Ovary (tissue), 3 donors: ENCODE results near the gene TPO.

Source experiments
- CTCF ChIP-seq, 3 donors: fragments of 450-650 bp in 2 of 3; fragments of 200-600 bp in 1 of 3; IDR thresholded peaks; one replicate each; pipeline versions ENCODE4 v1.5.1 to v1.8.0; 2016 to 2022; ENCODE audit warnings: antibody characterized with exemption in 3 of 3, mild to moderate bottlenecking in 1 of 3
- POLR2A ChIP-seq: fragments of 450-650 bp; IDR thresholded peaks from one replicate; pipeline ENCODE4 v1.6.1; 2017; ENCODE audit warnings: antibody characterized with exemption, mild to moderate bottlenecking, moderate library complexity
- donor health status: DM: no; HTN: no; CAD: no.

- TF ChIP-seq CTCF (IDR thresholded peaks at IDR 0.05) (no peak), POLR2A (no peak)
Observed at GRCh38 chr2:1591461-1591770, 178.2 kb downstream of the TPO start.
